NCI-H146 (cell line): ENCODE measurements around the gene ZCCHC24.
"Not testable (repeated sequence)": the region's sequence is repeated elsewhere in the genome, so short reads cannot be mapped to it uniquely, and the experiment has no call there.

ENCODE experiments used
- DNase-seq: peaks from one replicate; lab custom pipeline; 2025; lab: John Stamatoyannopoulos, UW

The ZCCHC24 gene

GRCh38 chr10:79346012-79346340 lies 99.4 kb downstream of the ZCCHC24 start:
- DNase-seq: no peak

- peak; percentile 40 for DNase-seq
Observed at GRCh38 chr10:79345241-79346011, 100.0 kb downstream of the ZCCHC24 start.

GRCh38 chr10:79344502-79345195 lies 100.8 kb downstream of the ZCCHC24 start:
- DNase-seq: peak; percentile 91

GRCh38 chr10:79342811-79343561 lies 102.4 kb downstream of the ZCCHC24 start:
- no peak for DNase-seq

GRCh38 chr10:79342295-79342761 lies 103.1 kb downstream of the ZCCHC24 start:
- DNase-seq: no peak

GRCh38 chr10:79340646-79341244 lies 104.7 kb downstream of the ZCCHC24 start:
- DNase-seq: no peak

- no peak for DNase-seq
Observed at GRCh38 chr10:79339266-79339665, 106.2 kb downstream of the ZCCHC24 start.

GRCh38 chr10:79337783-79338469 lies 107.5 kb downstream of the ZCCHC24 start:
- not testable (repeated sequence) for DNase-seq

- peak; percentile 98 for DNase-seq
Observed at GRCh38 chr10:79336739-79337138, 108.7 kb downstream of the ZCCHC24 start.

GRCh38 chr10:79336276-79336675 lies 109.1 kb downstream of the ZCCHC24 start:
- DNase-seq: peak; percentile 93

- DNase-seq: peak; percentile 68
Observed at GRCh38 chr10:79335470-79336235, 109.8 kb downstream of the ZCCHC24 start.

GRCh38 chr10:79335094-79335469 lies 110.3 kb downstream of the ZCCHC24 start:
- DNase-seq: peak; percentile 50

- DNase-seq: no peak
Observed at GRCh38 chr10:79334573-79334972, 110.9 kb downstream of the ZCCHC24 start.

- DNase-seq: no peak
Observed at GRCh38 chr10:79333513-79333912, 111.9 kb downstream of the ZCCHC24 start.

- DNase-seq: not testable (repeated sequence)
Observed at GRCh38 chr10:79332610-79333315, 112.7 kb downstream of the ZCCHC24 start.
